Measurements from ENCODE around the gene LGR4. TPM values are rescaled to one million over a fixed set of nuclear protein-coding genes. Genes with fewer than 3 reads are reported as not detected.
A peak's percentile ranks its signal among the peaks of the same experiment; 100 is the strongest.
"Not testable (repeated sequence)": the region's sequence is repeated elsewhere in the genome, so short reads cannot be mapped to it uniquely, and the experiment has no call there.

The LGR4 gene
- total RNA-seq, 1 donor from 2014 or later, result 22.8 TPM

DNA sequence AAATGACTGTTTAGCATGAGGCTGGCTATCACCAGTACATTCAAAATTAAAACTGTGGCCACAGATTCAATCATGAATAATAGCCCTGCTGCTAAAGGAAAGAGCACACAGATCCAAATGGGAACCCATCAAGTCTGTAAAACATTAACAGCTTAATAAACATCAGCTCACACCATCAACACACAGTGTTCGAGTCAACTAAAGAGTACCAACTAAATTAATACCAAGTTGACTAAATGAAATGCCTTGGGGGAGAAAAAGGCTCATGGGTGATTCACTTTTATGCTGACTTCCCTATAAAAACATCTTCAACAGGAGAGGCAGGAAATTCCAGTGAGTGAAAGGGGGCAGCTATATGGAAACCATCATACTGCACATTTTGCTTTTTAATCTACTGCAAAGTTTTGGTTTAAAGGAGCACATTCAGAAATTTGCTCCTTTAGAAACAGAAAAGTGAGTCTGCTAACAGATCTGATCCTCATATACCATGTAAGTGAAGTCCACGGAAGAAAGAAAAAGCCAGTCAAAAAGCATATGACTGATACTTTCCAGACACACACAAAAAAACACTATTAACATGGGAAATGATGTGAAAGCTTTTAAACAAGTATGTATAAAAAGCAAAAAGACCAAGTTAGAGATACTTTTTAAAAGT lies 16.3 kb downstream of the LGR4 start:
- peak; percentile 49 for ATAC-seq

DNA sequence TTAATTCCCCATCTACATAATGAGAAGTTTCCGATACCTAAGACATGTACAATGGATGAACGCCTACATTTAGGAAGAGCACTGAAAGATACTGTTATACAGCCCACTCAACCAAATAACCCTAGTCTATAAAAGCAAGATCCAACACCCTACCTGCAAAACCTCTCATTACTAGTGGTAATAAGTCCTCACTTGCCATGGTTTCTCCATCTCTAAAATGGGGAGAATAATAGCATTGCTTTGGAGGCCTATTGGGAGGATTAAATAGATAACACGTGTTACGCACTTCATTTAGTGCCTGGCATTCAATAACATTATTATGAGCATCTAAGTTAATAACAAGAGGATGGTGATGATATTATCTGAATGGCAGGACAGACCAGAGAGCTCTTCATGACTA lies 16.9 kb downstream of the LGR4 start:
- ATAC-seq, result no peak

DNA sequence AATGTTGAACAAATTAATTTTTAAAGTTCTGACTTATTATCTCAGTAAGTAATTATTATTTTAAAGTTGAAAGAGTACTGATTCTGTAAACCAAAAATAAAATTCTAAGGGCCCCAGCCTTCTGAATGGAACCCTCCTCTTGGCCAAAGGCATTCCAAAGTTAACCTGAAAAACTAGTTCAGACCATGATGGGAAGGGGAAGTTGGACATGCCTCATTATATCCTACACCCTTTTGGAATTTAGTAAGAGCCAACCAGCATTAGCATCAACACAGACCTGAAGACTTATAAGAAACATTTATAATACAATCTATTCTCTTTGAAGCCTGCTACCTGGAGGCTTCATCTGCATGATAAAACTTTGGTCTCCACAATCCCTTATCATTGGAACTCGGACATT lies 18.9 kb downstream of the LGR4 start:
- ATAC-seq, result peak; percentile 49

DNA sequence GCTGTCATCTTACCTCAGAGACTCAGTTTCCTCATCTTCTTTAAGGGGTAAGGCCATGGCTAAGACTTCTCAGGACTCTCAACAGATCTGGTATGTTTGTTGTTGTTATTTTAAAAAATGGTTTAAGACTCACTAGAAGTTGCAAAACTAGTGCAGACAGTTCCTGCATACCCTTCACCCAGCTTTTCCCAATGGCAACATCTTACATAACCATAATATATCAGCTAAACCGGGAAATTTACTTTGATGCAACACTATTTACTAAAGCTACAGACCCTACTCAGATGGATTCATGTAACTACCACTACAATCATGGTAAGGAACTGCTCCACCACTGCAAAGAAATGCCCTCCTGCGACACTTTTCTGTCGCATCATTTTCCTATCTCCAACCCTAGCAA lies 20.4 kb downstream of the LGR4 start:
- no peak for ATAC-seq

DNA sequence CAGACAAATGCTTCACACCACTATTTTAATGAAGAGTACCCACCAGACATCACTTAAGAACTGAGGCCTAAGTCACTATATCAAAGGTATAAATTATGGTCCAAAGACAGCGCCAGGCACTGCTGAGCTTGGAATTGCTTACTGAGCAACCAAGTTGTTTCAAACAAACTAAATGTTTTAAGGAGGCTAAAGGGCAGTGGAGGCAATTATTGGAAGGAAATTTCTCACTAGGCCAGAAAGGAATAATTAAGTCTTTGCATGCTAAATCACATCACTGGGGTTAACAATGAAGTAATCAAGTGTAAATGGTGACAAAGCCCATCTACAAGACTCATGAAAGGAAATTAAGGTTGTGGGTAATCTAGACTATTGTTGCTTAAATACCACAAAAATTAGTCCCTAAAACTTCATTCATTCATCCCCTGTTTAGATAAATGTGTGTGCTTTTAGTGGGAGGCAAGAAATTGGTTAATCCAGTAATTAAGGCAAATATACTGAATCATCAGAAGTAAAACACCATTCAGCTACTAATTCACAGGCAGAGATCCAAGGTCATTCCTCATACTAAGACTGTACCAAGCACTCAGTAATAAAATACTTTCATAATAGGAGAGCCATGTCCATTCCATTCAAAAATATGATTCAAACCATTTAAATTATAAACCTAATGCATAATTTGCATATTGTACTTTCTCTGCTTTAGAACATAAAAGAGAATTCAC lies 21.2 kb downstream of the LGR4 start:
- peak; percentile 53 for ATAC-seq

DNA sequence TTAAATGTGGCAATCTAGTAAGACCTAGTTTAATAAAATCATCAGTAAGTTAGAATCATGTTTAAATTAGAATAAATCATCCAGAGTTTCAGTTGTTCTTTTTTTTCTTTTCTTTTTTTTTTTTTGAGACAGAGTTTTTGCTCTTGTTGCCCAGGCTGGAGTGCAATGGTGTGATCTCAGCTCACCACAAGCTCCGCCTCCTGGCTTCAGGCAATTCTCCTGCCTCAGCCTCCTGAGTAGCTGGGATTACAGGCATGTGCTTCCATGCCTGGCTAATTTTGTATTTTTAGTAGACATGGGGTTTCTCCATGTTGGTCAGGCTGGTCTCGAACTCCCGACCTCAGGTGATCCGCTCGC lies 24.4 kb downstream of the LGR4 start:
- ATAC-seq, result not testable (repeated sequence)

GRCh38 chr11:27447288-27448183 lies 25.1 kb downstream of the LGR4 start:
- ATAC-seq, result peak; percentile 56

GRCh38 chr11:27445625-27446024 lies 27.0 kb downstream of the LGR4 start:
- ATAC-seq, result no peak

GRCh38 chr11:27444801-27445215 lies 27.8 kb downstream of the LGR4 start:
- ATAC-seq, result peak; percentile 56

DNA sequence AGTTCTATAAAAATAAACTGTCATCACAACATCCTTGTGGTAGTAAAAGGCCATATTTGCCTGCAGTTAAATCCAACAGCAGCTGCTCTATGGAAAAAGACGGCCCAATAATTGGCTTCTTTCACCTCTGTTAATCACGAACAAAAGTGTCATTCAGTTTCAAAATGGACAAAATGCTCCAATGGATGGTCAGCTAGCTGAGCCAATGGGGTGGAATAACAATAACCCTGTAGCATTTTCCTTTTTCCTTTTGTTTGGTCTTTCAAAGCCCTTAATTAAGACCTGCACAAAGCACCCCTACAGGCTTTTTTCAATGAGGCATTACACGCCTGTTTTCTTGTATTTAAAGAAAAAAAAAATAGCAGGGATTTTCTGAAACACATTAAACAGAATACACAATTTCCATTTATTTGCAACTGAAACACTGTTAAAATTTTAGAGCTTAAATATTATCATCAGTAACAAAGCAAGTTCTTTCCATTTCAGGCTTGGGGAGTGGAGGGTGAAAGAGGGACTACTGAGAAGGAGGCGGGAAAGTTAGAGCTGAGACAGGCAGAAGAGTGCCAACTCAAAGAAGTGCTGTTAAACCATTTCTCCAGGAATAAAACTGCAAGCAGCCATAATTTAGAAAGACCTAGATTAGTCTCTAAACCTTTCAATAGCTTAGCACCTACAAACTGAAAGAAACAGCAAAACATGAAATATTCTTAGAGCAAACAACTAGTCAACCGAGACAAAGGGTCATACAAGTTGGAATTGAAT lies 28.7 kb downstream of the LGR4 start:
- no peak for ATAC-seq

DNA sequence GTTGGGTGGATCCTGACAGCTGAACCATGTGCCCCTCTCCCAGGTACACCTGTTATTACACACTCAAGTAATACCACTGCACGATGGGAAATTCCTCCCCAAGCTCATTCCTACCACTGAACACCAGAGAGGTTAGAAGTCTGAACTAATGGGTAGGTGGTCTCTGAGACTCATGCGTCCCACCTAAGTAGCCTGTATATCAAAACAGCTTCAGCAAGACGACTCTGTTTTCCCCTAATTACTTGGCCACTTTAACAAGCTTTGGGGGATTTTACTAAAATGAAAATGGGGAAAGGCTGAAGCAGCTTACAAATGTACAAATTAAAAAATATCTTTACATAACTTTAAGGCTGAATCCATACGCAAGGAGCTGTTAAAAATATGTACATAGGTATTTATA lies 29.4 kb downstream of the LGR4 start:
- no peak for ATAC-seq

DNA sequence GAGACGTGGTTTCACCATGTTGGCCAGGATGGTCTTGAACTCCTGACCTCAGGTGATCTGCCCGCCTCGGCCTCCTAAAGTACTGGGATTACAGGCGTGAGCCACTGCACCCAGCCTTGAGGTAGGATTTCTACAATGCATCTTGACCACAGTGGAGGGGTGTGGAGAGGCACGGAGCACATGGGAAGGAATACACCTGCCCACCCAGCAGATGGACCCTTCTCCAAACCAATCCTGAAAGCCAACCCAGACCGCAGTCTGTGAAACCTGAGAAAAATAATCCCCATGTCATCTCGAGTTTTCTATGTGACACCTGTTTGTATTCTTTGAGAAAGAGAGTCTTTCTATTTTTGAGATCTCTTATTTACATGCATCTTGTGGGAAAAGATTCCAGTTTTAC lies 32.5 kb downstream of the LGR4 start:
- no peak for ATAC-seq

DNA sequence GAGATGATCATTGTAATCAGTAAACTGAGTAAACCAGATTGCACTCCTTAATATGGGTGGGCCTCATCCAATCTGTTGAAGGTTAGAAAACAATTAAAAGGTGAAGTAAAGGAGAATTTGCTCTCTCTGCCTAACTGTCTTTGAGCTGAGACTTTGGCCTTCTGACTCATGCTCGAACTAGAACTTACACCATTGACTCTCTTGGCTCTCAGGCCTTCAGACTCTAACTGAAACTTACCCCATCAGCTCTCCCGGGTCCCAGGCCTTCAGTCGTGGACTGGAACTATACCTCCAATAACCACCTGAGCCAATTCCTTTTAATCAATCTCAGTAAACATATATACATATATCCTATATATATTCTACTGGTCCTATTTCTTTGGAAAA lies 34.0 kb downstream of the LGR4 start:
- no peak for ATAC-seq

DNA sequence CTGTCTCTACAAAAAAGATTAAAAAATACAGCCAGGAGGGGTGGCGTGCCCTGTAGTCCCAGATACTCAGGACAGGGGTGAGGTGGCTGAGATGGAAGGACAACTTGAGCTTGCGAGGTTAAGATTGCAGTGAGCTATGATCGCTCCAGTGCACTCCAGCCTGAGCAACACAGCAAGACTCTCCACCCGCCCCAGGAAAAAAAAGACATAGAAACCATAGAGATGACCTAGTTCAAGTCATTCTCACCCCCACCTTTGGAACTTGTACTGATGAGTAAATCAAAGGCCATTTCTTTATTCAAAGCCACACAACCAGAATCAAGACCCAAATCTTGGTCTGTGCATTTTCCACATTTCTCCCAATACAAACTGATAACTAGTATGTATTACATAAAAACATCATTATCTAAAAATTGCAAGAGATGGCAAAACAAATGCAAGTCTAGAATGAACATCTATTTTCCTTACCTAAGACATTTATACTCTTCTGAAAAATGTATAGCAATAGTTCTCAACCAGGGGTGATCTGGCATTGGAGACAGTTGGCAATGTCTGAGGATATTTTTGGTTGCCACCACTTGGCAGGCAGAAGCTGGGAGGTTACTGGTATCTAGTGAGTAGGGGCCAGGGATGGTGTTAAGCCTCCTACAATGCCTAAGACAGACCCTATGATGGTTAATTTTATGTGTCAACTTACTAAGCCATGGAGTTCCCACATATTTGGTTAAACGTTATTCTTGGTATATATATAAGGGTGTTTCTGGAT lies 34.6 kb downstream of the LGR4 start:
- ATAC-seq, result no peak

DNA sequence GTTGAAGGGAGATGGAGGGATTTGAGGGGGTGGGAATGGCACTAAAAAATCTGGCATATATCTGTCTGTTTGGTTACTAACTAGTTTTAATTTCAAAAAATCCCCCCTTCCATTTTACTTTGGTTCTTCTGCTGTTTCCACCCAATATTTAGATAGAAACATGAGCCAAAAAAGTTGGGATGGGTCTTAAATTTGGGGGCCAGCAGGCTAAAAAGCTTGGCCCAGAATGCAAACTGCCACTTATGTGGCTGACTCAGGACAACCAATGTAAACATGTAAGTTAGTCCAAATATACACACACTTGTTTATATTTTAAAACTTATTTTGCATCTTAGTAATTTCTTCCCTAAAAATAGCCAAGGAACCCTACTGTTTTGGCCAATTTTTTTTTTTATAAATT lies 35.7 kb downstream of the LGR4 start:
- no peak for ATAC-seq

- ATAC-seq, result no peak
Observed at GRCh38 chr11:27433742-27434141, 38.8 kb downstream of the LGR4 start.

GRCh38 chr11:27431808-27432207 lies 40.8 kb downstream of the LGR4 start:
- peak; percentile 53 for ATAC-seq

DNA sequence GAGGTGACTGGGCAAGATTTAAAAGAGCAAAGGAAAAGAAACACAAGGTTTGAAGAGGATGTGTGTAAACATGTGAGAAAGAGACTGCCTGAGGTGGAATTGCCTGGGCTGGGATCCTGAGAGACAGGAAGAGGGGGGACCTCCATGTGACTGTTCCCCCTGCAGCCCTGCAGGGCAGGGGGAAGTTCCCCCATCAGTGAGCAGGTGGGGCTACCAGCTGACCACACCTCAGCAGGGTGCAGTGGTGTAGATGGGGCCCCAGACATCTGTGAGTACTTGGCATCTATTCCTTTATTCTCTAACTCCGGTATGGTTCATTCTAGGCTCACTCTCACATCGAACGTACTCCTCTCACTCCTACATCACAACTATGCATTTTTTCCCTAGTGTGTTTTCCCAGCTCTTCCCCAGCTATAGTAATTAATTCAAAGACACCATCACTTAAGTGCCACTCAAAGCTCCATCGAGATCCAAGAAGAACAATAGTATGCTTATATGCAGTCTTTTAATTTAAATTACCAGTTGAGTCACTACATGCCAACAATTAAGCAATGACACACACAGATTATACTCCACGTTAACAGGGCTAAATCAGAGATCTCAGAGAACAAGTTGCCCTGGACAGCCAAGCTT lies 42.7 kb downstream of the LGR4 start:
- ATAC-seq, result peak; percentile 78

GRCh38 chr11:27427183-27427980 lies 45.2 kb downstream of the LGR4 start:
- ATAC-seq, result no peak

DNA sequence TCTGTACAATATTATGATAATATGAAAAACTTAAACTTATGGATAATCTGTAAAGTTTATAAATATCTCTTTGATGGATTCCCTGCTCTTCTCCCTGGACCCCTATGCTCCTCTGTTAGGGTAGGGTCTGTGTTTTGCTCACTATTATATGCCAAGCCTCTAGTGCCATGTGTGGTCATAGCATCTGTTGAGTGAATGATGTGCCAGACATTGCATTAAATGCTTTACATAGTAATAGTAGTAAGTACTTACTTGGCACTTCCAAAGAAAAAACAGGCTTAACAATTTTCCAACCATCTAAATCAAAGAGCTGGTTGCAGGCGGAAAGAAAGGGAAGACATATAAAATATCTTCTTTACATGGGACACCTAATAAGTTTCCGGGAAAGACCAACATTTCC lies 46.8 kb downstream of the LGR4 start:
- no peak for ATAC-seq

DNA sequence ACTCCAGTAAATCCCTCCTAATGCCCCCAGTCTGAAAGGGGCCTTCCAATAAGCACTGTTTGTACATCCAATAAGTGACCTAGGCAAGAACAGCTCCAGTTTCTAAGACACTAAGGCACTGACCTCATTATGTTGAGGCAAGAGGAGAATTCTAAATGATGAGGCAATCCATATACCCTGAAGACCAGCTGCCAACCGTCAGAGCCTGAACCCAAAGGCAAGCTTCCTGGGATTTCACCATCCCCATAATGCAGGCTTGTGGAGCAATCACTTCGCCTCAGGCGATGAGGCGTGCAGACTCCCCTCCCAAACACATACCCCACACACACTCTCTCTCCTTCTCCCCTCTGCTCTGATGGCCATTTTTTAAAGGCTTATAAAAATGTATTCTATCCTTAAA lies 49.5 kb downstream of the LGR4 start:
- ATAC-seq, result peak; percentile 68
